GM12878 (cell line): ENCODE data around the gene ZFAND2B. TPM values are rescaled to one million over a fixed set of nuclear protein-coding genes. Genes with fewer than 3 reads are reported as not detected.

Source experiments
- IKZF1 ChIP-seq: fragments of 450-650 bp; conservative IDR thresholded peaks from 2 replicates; pipeline ENCODE4 v1.6.1; 2017; ENCODE audit warnings: antibody characterized with exemption, mild to moderate bottlenecking
- MYC ChIP-seq: IDR thresholded peaks from 2 replicates; pipeline ENCODE4 v1.6.1; 2011; ENCODE audit warnings: mild to moderate bottlenecking, low read length, moderate library complexity, inconsistent platforms; ENCODE audit not compliant: insufficient read depth, insufficient replicate concordance, insufficient read length, severe bottlenecking
- NFYA ChIP-seq: IDR thresholded peaks from 2 replicates; pipeline ENCODE4 v1.6.1; 2011; ENCODE audit warnings: low read depth, mild to moderate bottlenecking, low read length, improper control_type of control experiment, borderline replicate concordance
- TAF1 ChIP-seq: IDR thresholded peaks from 2 replicates; pipeline ENCODE4 v1.6.1; 2011; ENCODE audit warnings: mild to moderate bottlenecking, low read depth, low read length, borderline replicate concordance
- TARDBP ChIP-seq: IDR thresholded peaks from 2 replicates; pipeline ENCODE4 v1.6.1; 2016; ENCODE audit warnings: borderline replicate concordance
- TCF3 ChIP-seq: IDR thresholded peaks from 2 replicates; pipeline ENCODE4 v1.6.1; 2012; ENCODE audit warnings: low read depth, mild to moderate bottlenecking, low read length, borderline replicate concordance; ENCODE audit not compliant: insufficient read depth
- ZSCAN29 ChIP-seq: fragments of 450-650 bp; IDR thresholded peaks from 2 replicates; pipeline ENCODE4 v1.6.1; 2017; ENCODE audit warnings: mild to moderate bottlenecking, moderate library complexity
- ZZZ3 ChIP-seq: IDR thresholded peaks from 2 replicates; pipeline ENCODE4 v1.6.1; 2011; ENCODE audit warnings: low read depth; ENCODE audit not compliant: control insufficient read depth, insufficient read length
- polyA plus RNA-seq, 11 experiments: library from polyadenylated mRNA; depleted of rRNA in 4 of 11; unstranded in 6 of 11; stranded (reverse) in 5 of 11; fragments of >200 nt; fragmentation: Nextera tagmentation in 4 of 11; fragmentation: Illumina TruSeq in 1 of 11; extraction: Ambion mirVana in 4 of 11; extraction: Trizol in 1 of 11; gene quantifications; 1 replicate in 1 of 11; 2 replicates in 10 of 11; pipeline versions ENCODE4 v1.2.1 to v1.2.3, GENCODE V29; 2011 to 2016; ENCODE audit warnings: inconsistent platforms in 2 of 11, missing spikeins in 2 of 11, low read depth in 1 of 11
- total RNA-seq, 4 experiments: library from RNA; depleted of rRNA in 3 of 4; stranded (reverse); fragments of >200 nt in 3 of 4; fragmentation: Illumina TruSeq in 1 of 4; extraction: Trizol in 1 of 4; gene quantifications; 2 replicates each; pipeline versions ENCODE4 v1.2.1 to v1.2.3, GENCODE V29; 2013 to 2021
- TF ChIP-seq, protein P1 (sequence below): fragments of 150-350 bp; IDR thresholded peaks from 2 replicates; pipeline ENCODE4 v1.6.1; 2016; ENCODE audit warnings: low read depth, low read length
- TF ChIP-seq, protein P2 (sequence below): fragments of 450-650 bp; formaldehyde crosslinking; IDR thresholded peaks from 2 replicates; pipeline ENCODE4 v1.5.0; 2022; ENCODE audit warnings: mild to moderate bottlenecking, missing genetic modification characterization

The ZFAND2B gene
- total and polyA plus RNA-seq, 10 of the 15 experiments (the other 5 are each of a cell fraction or from before 2014, with no cell fraction given): 5.4 to 28.1 (median 22.4) TPM

DNA sequence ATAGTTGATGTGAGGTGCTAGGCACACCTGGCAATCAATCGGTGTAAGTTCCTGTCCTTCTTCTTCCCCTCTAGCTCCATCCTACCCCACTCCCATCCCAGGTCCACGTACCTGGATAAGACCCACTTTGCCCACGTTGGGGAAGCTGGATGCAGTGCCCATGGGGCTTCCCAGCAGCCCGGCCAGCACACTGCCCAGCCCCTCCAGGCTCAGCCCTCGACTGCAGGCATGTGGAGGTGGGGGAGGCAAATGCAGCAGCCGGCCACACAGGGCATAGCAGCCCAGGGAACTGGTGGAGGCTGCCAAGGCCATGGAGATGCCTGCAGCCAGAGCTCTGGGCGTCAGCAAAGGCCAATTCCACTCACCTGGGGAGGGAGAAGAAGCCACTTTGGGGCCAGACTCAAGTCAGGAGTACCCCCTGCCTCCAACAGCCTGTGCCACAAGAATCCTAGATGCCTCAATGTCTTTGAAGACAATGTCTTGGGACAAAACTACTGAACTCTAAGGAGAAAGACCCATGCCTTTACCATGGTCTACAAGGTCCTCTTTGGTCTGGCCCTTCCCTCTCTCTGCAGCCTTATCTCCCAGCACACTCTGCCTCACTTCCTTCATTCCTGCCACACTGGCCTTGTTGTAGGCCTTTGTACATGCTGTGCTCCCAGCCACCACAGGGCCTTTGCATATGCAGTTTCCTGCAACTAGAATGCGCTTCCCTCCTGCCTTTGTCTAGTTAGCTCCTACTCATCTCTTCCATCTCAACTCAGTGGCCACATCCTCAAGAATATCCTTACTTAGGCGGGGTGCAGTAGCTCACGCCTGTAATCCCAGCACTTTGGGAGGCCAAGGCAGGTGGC is 41.3 kb upstream of the ZFAND2B start (continued):
- TF ChIP-seq, protein P1, sequence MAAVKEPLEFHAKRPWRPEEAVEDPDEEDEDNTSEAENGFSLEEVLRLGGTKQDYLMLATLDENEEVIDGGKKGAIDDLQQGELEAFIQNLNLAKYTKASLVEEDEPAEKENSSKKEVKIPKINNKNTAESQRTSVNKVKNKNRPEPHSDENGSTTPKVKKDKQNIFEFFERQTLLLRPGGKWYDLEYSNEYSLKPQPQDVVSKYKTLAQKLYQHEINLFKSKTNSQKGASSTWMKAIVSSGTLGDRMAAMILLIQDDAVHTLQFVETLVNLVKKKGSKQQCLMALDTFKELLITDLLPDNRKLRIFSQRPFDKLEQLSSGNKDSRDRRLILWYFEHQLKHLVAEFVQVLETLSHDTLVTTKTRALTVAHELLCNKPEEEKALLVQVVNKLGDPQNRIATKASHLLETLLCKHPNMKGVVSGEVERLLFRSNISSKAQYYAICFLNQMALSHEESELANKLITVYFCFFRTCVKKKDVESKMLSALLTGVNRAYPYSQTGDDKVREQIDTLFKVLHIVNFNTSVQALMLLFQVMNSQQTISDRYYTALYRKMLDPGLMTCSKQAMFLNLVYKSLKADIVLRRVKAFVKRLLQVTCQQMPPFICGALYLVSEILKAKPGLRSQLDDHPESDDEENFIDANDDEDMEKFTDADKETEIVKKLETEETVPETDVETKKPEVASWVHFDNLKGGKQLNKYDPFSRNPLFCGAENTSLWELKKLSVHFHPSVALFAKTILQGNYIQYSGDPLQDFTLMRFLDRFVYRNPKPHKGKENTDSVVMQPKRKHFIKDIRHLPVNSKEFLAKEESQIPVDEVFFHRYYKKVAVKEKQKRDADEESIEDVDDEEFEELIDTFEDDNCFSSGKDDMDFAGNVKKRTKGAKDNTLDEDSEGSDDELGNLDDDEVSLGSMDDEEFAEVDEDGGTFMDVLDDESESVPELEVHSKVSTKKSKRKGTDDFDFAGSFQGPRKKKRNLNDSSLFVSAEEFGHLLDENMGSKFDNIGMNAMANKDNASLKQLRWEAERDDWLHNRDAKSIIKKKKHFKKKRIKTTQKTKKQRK: no peak
- TF ChIP-seq TCF3 (no peak), IKZF1 (no peak), ZZZ3 (no peak), NFYA (no peak), TAF1 (no peak), ZSCAN29 (no peak), TARDBP (no peak), MYC (no peak)
- TF ChIP-seq, protein P2, sequence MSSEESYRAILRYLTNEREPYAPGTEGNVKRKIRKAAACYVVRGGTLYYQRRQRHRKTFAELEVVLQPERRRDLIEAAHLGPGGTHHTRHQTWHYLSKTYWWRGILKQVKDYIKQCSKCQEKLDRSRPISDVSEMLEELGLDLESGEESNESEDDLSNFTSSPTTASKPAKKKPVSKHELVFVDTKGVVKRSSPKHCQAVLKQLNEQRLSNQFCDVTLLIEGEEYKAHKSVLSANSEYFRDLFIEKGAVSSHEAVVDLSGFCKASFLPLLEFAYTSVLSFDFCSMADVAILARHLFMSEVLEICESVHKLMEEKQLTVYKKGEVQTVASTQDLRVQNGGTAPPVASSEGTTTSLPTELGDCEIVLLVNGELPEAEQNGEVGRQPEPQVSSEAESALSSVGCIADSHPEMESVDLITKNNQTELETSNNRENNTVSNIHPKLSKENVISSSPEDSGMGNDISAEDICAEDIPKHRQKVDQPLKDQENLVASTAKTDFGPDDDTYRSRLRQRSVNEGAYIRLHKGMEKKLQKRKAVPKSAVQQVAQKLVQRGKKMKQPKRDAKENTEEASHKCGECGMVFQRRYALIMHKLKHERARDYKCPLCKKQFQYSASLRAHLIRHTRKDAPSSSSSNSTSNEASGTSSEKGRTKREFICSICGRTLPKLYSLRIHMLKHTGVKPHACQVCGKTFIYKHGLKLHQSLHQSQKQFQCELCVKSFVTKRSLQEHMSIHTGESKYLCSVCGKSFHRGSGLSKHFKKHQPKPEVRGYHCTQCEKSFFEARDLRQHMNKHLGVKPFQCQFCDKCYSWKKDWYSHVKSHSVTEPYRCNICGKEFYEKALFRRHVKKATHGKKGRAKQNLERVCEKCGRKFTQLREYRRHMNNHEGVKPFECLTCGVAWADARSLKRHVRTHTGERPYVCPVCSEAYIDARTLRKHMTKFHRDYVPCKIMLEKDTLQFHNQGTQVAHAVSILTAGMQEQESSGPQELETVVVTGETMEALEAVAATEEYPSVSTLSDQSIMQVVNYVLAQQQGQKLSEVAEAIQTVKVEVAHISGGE (CRISPR knock-in tag): no peak
- TF ChIP-seq, all 136 proteins: peak for 0
